Glomerular visceral epithelial cell (primary cell): ENCODE data around the gene TRNAU1AP.

Experiments used
- DNase-seq: peaks from one replicate; pipeline ENCODE4 v3.0.0-alpha.2; 2016; ENCODE audit errors: extremely low spot score

TRNAU1AP gene

DNA sequence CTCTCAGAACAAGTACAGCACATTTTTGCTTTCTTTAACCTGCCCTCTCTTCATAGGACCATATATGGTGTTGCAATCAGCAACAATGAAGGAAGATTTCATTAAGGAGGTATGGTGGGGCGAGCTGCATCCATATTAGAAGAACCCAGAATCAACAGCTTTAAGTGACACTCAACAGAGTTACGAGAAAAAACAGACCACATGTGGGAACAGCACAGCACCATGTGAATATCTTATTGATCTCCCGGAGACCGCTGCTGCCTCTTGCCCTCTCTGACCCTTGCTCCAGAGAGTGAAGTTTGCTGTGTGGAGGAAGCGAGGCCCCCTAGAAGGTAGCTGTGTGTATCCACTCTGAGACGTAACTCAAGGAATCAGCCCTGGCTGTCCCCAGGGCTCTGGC is 52.1 kb downstream of the TRNAU1AP start:
- DNase-seq = no peak

DNA sequence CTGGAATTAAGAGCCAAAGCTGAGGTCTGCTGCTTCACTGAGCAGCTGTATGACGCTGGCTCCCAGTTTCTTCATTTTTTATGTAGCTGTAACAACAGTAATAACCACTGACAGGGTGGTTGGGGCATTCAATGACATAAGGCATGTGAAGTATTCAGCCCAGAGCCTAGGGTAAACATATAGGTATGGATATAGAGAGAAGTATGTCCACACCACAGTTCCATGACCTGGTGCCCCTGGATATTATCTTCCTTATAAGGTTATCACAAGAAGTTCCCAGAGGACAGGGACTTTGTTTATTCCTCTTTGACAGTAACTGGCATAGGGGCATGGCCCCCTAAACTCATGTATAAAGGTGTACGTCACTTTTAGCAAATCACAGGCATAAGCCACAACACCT is 53.9 kb downstream of the TRNAU1AP start:
- DNase-seq = peak; percentile 50

- no peak for DNase-seq
Observed at GRCh38 chr1:28613175-28613574, 60.3 kb downstream of the TRNAU1AP start.
